Tibial artery (tissue), 4 donors: ENCODE data around the gene NMRK2.

Experiments
- DNase-seq, 2 donors: peaks; one replicate each; pipeline ENCODE4 v3.0.0-alpha.2; 2019
- H3K27ac ChIP-seq, 2 donors: fragments of 200-600 bp; sonication (generic) in 1 of 2; 1 replicate in 1 of 2; 2 replicates in 1 of 2; pipeline ENCODE4 v1.5.1; 2018 to 2019; ENCODE audit warnings: mild to moderate bottlenecking in 1 of 2
- H3K27me3 ChIP-seq, 2 donors: fragments of 200-600 bp; sonication (generic) in 1 of 2; one replicate each; pipeline versions ENCODE4 v1.5.1 to v1.6.0; 2016 to 2019
- H3K36me3 ChIP-seq, 3 donors: fragments of 200-600 bp; sonication (generic) in 2 of 3; one replicate each; pipeline ENCODE4 v1.5.1; 2016 to 2019; ENCODE audit warnings: mild to moderate bottlenecking in 2 of 3
- H3K4me1 ChIP-seq, 4 donors: fragments of 200-600 bp; sonication (generic) in 2 of 4; 1 replicate in 3 of 4; 2 replicates in 1 of 4; pipeline ENCODE4 v1.5.1; 2016 to 2019
- H3K4me3 ChIP-seq, 2 donors: fragments of 200-600 bp; sonication (generic) in 1 of 2; 1 replicate in 1 of 2; 2 replicates in 1 of 2; pipeline ENCODE4 v1.5.1; 2018 to 2019; ENCODE audit warnings: mild to moderate bottlenecking in 2 of 2
- H3K9me3 ChIP-seq, 3 donors: fragments of 200-600 bp; sonication (generic) in 1 of 3; one replicate each; pipeline ENCODE4 v1.5.1; 2016 to 2019
- intact Hi-C: fragments of 100-400 bp; cut with DNase I; formaldehyde crosslinking; loops from one replicate; pipeline ENCODE4 v1.15.0; 2023; ENCODE audit warnings: low total_unique reads
- TF ChIP-seq, protein P1 (sequence below), 2 experiments: fragments of 200-600 bp in 1 of 2; fragments of 450-650 bp in 1 of 2; IDR thresholded peaks; one replicate each; pipeline ENCODE4 v1.5.1; 2017 to 2019; ENCODE audit warnings: antibody characterized with exemption in 2 of 2, mild to moderate bottlenecking in 1 of 2, moderate library complexity in 1 of 2

The NMRK2 gene

DNA sequence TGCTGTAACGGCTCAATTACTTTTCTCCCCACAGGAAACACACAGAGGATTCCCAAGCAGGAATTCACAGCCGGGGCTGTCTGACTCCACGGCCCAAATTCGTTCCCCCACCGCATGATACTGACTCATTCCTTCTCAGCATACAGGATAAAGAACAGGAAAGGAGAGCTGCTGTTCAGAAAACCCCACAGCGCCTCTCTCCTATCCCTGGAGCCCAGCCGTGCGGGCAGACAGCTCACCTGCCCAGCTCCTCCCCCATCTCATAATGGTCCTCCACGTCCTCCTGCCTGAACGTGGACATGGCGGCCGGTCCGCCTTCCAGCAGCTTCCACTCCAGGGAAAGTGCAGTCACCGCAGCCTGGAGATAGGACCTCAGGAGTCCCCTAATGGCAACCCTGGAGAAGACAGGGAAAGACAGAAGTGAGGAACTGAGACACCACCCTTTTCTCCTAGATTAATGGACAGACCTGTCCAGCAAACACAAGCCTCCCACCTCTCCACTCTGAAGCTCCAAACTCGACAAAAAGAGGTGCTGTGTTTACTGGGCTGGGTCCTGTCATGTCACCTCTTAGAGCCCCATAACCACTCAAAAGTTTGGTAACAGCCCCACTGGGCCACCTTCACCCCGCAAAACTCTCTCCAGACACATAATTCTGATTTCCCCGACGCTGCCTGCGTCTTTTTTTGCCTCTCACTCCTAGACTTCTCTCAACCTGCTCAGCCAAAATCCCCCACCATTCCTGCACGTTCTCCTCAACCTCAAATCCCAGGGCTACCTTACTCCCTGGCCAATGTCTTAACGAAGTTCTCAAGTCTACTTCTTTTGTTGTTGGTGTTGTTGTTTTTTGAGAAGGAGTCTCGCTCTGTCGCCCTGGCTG lies 36.8 kb downstream of the NMRK2 start:
- Histone ChIP-seq H3K27ac (peak overlapping the region; percentile 94 to 99), H3K9me3 (no peaks in the 10 kb centered on the region), H3K4me3 (peak overlapping the region; percentile 68 to 100), H3K4me1 (peaks cover 8 to 58% (median 51%) of the 10 kb centered on the region in 4 donors), H3K36me3 (peaks cover 31 to 35% (median 33%) of the 10 kb centered on the region in 3 donors), H3K27me3 (no peaks in the 10 kb centered on the region)
- intact Hi-C loops: loop anchor here (10.0 kb wide), 2 partner anchors 205 to 435 kb away; partner anchors contain the start of genes APBA3, MRPL54 and TEKTIP1
- DNase-seq: peak; percentile 49 to 82
- TF ChIP-seq, protein P1, sequence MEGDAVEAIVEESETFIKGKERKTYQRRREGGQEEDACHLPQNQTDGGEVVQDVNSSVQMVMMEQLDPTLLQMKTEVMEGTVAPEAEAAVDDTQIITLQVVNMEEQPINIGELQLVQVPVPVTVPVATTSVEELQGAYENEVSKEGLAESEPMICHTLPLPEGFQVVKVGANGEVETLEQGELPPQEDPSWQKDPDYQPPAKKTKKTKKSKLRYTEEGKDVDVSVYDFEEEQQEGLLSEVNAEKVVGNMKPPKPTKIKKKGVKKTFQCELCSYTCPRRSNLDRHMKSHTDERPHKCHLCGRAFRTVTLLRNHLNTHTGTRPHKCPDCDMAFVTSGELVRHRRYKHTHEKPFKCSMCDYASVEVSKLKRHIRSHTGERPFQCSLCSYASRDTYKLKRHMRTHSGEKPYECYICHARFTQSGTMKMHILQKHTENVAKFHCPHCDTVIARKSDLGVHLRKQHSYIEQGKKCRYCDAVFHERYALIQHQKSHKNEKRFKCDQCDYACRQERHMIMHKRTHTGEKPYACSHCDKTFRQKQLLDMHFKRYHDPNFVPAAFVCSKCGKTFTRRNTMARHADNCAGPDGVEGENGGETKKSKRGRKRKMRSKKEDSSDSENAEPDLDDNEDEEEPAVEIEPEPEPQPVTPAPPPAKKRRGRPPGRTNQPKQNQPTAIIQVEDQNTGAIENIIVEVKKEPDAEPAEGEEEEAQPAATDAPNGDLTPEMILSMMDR (IDR thresholded peaks at IDR 0.05): peak in 1 of 2 experiments; percentile 24

DNA sequence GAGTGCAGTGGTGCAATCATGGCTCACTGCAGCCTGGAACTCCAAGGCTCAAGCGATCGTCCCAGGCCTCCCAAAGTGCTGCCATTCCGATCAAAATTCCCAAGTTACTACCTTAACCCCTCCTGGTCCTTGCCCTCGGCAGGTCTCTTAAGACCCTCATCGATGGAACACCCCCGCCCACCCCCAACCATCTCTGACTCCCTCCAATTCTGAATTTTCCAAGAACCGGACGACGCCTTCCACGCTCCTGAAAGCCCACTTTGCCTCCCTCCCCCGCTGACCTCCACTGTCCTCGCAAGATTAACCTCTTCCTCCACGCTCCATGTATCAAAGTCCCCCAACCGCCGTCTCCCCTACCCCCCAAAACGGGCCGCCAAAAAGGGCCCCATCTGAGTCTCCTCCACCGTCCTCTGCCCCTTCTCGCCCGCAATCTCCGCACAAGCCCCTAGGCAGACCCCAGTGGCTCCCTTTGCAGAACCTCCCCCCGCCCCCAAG lies 37.5 kb downstream of the NMRK2 start:
- peak overlapping the region; percentile 68 to 100 for H3K4me3 ChIP-seq
- no peaks in the 10 kb centered on the region for H3K27me3 ChIP-seq
- H3K4me1 ChIP-seq: peaks cover 8 to 51% (median 45%) of the 10 kb centered on the region in 4 donors
- no peak for DNase-seq
- no peaks in the 10 kb centered on the region for H3K9me3 ChIP-seq
- peak overlapping the region; percentile 94 to 99 for H3K27ac ChIP-seq
- TF ChIP-seq, protein P1 (IDR thresholded peaks at IDR 0.05): no peak
- intact Hi-C loops: no loop called here
- H3K36me3 ChIP-seq: peaks cover 28 to 30% (median 29%) of the 10 kb centered on the region in 3 donors

DNA sequence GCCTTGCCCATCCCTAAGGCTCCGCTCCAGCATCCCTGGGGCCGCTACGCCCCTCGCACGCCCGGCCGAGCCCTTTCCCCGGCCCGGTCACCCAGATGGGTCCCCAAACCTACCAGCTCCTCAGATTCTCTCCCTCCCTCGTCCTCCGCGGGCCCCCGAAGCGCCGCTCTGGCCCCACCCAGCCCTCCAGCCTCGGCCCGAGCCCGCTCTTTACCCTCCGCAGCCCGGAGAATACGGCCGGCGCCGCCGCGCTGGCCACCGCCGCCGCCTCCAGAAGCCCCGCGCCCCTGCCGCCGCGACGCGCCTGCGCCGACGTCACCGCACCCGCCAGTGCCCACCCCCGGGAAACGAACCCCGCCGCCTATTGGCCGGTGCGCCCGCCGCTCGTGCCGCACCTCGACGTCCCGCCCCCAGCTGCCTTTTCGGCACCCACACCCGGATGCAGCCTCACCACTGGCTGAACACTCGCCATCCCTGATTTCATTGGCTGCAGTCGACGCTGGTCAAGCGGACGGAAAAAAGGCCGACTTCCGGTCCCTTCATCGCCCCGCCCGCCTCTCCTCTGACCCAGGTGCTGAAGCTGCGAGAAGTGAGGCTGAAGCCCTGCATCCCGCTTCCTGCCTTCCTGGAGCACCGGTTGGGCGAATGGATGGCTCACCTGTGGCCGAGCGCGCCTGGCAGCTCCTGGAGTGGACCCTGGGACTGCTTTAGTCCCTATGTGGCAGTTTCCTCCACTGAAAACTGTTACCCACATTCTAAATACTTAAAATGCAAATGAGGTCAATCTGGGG lies 38.1 kb downstream of the NMRK2 start, which contains the start of gene DAPK3:
TSS of gene DAPK3 (minus strand) at position 292 of the 791 bp plus-strand sequence. CDS start 1,364 bp downstream, outside the sequence.
- TF ChIP-seq, protein P1 (IDR thresholded peaks at IDR 0.05): no peak
- Histone ChIP-seq H3K27me3 (no peaks in the 10 kb centered on the region), H3K4me1 (peaks cover 8 to 45% (median 40%) of the 10 kb centered on the region in 4 donors), H3K4me3 (peak within 1 kb of the TSS; percentile 68 to 100), H3K9me3 (no peaks in the 10 kb centered on the region), H3K36me3 (peaks cover 28 to 33% (median 30%) of the 10 kb centered on the region in 3 donors), H3K27ac (peak within 1 kb of the TSS; percentile 94 to 99)
- intact Hi-C loops: no loop called here
- DNase-seq: peak; percentile 98 to 99

GRCh38 chr19:3975144-3975543 lies 42.3 kb downstream of the NMRK2 start:
- no peaks in the 10 kb centered on the region for H3K9me3 ChIP-seq
- no peak for DNase-seq
- H3K4me1 ChIP-seq: peaks cover 0 to 5% (median 2%) of the 10 kb centered on the region in 4 donors
- H3K36me3 ChIP-seq: peaks cover 52 to 53% (median 52%) of the 10 kb centered on the region in 3 donors
- no peaks in the 10 kb centered on the region for H3K27me3 ChIP-seq
- H3K4me3 ChIP-seq: no peak overlapping the region
- TF ChIP-seq, protein P1 (IDR thresholded peaks at IDR 0.05): no peak
- intact Hi-C loops: no loop called here
- H3K27ac ChIP-seq: no peak overlapping the region

GRCh38 chr19:3975637-3976087 lies 42.8 kb downstream of the NMRK2 start:
- H3K4me1 ChIP-seq: peaks cover 0 to 5% (median 1%) of the 10 kb centered on the region in 4 donors
- no peaks in the 10 kb centered on the region for H3K27me3 ChIP-seq
- no peak for DNase-seq
- intact Hi-C loops: no loop called here
- H3K27ac ChIP-seq: no peak overlapping the region
- TF ChIP-seq, protein P1 (IDR thresholded peaks at IDR 0.05): no peak
- no peaks in the 10 kb centered on the region for H3K9me3 ChIP-seq
- no peak overlapping the region for H3K4me3 ChIP-seq
- H3K36me3 ChIP-seq: peaks cover 57 to 58% (median 57%) of the 10 kb centered on the region in 3 donors
